ENCODE data around the gene MORN1. TPM values are rescaled to one million over a fixed set of nuclear protein-coding genes. Genes with fewer than 3 reads are reported as not detected.

Gene MORN1
- total RNA-seq, 4 donors from 2014 or later = 0.59 to 20.0 (median 9.5) TPM

GRCh38 chr1:2406451-2407041, 15.2 kb upstream of the MORN1 start:
- Histone ChIP-seq H3K27ac (no peak overlapping the region), H3K36me3 (no peaks in the 10 kb centered on the region), H3K9me3 (no peaks in the 10 kb centered on the region), H3K4me1 (peaks cover 0 to under 1% of the 10 kb centered on the region in 2 donors), H3K4me3 (no peak overlapping the region), H3K27me3 (no peaks in the 10 kb centered on the region)
- intact Hi-C loops (cut with DNase I; ENCODE audit: low total_unique reads) = no loop called here
- no peak for DNase-seq
- TF ChIP-seq POLR2A (IDR thresholded peaks at IDR 0.05) (no peak), CTCF (IDR thresholded peaks at IDR 0.05) (no peak)

DNA sequence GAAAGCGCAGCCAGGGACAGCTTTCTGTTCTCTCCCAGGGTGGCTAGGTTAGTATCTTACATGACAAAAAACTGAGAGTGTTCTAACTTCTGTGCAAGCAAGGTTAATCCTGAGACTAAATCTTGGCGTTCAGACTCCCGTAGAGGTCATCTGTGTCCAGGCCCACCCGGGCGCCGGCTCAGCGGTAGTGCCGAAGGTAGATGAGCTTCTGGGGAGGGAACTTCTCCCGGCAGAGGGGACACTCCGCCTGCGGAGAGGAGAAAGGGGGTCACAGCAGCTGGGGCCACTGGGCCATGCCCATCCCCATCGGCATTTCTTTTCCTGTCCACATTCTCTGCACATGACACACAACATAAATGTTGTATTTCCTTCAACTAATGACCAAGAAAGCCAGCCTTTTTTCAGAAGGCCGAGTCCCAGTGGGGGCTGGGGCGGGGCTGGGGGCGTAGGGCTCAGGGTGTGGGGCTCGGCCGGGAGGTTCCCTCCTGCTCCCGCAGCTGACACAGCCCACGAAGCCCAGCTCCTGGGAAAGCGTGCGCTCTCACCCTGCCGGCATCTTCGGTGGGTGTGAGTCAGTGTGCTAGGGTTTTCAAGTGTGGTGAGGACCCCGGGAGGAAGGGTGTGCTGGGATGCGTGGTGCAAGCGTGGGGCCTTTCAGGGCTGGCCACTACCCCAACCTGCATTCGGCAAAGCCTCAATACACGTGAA, 14.4 kb upstream of the MORN1 start:
- no peaks in the 10 kb centered on the region for H3K36me3 ChIP-seq

DNA sequence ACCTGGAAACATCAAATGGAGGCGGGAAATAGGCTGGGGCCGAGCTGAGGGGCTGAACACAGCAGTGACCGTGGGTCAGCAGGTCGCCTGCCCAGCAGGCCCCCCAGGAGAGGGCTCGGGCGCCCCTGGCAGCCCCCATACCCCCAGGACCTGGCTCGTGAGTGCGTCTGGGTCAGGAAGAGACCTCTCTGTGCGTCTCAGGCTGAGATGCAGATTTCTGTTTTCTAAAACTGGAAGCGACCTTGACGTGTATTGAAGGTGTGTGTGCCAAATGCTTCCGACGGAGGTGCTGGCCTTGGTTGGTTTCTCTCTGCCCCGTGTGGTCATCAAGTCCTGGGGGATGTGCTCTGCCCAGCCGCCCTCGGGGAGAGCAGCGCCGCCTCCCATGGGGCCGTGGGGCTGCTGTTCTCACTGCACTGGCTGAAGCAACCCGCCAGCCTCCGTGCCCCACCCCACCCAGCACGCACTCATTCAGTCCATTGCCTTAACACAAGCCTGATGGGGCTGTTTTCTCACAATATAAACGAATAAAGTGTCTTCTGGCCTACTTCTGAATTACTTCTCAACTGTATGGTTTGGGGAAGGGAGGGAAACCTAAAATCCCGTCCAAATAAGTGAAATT, 13.6 kb upstream of the MORN1 start:
- no peak overlapping the region for H3K4me3 ChIP-seq
- H3K36me3 ChIP-seq = no peaks in the 10 kb centered on the region
- no peak overlapping the region for H3K27ac ChIP-seq
- TF ChIP-seq POLR2A (IDR thresholded peaks at IDR 0.05) = no peak
- no peak for TF ChIP-seq CTCF (IDR thresholded peaks at IDR 0.05)
- H3K9me3 ChIP-seq = no peaks in the 10 kb centered on the region
- H3K27me3 ChIP-seq = no peaks in the 10 kb centered on the region
- DNase-seq = no peak
- H3K4me1 ChIP-seq = no peaks in the 10 kb centered on the region
- intact Hi-C loops (cut with DNase I; ENCODE audit: low total_unique reads) = no loop called here

More for the DNA sequence above, 14.4 kb upstream of the MORN1 start:
- Histone ChIP-seq H3K4me3 (no peak overlapping the region), H3K27me3 (no peaks in the 10 kb centered on the region), H3K9me3 (no peaks in the 10 kb centered on the region), H3K27ac (no peak overlapping the region), H3K4me1 (no peaks in the 10 kb centered on the region)
- no peak for TF ChIP-seq CTCF (IDR thresholded peaks at IDR 0.05)
- no peak for TF ChIP-seq POLR2A (IDR thresholded peaks at IDR 0.05)
- DNase-seq = no peak
- intact Hi-C loops (cut with DNase I; ENCODE audit: low total_unique reads) = no loop called here

DNA sequence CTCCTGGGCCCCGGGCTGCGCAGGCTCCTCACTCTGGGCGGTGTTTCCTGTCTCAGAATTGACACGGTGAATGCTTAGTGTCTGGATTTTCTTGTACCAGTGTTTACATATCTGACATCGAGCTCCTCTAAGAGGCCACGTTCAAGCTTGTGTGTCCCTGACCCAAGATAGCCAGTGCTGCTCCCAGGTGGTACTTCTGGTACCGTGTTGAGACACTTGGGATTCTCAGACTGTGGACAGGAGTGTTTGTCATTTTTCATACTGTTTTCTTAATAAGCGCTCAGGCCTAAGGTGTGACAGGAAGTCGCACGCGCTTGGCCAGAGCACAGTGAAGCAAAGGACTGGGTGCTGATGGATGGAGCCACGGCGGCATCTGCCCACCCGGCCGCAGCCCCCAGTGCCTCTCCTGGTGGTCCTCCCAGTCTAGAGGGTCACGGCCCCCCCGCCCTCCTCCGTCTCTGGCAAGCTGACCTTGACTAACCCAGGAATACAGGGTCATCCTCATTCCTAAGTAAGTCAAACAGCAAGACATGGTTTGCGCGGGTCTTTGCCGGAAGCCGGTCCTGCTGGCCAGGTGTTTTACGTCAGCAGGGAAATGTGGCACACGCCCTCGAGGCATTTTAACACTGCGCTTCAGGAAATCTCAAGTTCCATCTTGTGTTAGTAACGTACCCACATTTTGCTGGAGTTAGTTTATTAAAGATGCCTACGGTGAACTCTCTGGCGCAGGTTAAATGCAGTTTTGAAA, 13.0 kb upstream of the MORN1 start:
- H3K27ac ChIP-seq = no peak overlapping the region
- H3K36me3 ChIP-seq = no peaks in the 10 kb centered on the region
- DNase-seq = no peak

More for the DNA sequence above, 13.0 kb upstream of the MORN1 start:
- no peak for TF ChIP-seq POLR2A (IDR thresholded peaks at IDR 0.05)
- no peak for TF ChIP-seq CTCF (IDR thresholded peaks at IDR 0.05)
- H3K27me3 ChIP-seq = no peaks in the 10 kb centered on the region
- intact Hi-C loops (cut with DNase I; ENCODE audit: low total_unique reads) = no loop called here
- H3K4me3 ChIP-seq = no peak overlapping the region
- H3K4me1 ChIP-seq = no peaks in the 10 kb centered on the region
- no peaks in the 10 kb centered on the region for H3K9me3 ChIP-seq

All from uterus (tissue), 4 donors.